ENCODE data around the gene MYBPC3. TPM values are rescaled to one million over a fixed set of nuclear protein-coding genes. Genes with fewer than 3 reads are reported as not detected.
A peak's percentile ranks its signal among the peaks of the same experiment; 100 is the strongest.

Gene MYBPC3
- total RNA-seq, 1 experiment from 2014 or later: not detected

DNA sequence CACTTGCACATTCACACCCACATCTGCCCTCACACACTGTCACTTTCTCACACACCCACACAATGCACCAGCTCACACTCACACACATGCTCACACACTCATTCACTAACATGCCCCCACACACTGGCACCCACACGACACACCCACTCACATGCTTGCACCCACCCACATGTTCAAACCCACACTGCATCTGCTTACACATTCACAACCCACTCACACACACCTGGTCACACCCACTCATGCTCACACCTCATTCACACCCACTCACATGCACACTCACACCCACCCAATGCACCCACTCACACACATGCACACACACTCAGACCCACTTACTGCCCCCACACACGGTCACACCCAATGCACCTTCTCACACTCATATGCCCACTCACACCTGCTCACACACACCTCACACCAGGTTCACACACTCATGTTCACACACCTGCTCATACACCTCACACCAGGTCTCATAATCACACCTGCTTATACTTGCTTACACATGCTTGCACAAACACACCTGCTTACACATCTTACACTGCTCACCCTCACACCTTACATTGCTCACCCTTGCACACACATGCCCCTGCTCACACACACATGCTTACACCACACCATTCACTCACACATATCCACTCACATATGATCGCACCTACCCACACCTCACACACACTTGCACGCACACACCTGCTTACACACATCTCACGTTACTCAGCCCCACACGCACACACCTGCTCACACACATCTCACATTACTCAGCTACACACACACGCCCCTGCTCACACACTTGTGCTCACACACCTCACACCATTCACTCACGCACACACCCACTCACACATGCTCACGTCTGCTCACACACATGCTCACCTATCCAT is 3.9 kb upstream of the MYBPC3 start:
- Histone ChIP-seq H3K27me3 (ENCODE audit: control insufficient read depth, insufficient read depth, low read length) (no peaks in the 10 kb centered on the region), H3K36me3 (replicated peaks; ENCODE audit: control insufficient read depth, insufficient read depth, low read length) (no peaks in the 10 kb centered on the region; the same call in 1 of the 2 replicates), H3K4me3 (ENCODE audit: insufficient read depth, low read depth, low read length) (no peak overlapping the region)
- no peak for DNase-seq

- no peaks in the 10 kb centered on the region for H3K27me3 ChIP-seq (ENCODE audit: control insufficient read depth, insufficient read depth, low read length)
- H3K36me3 ChIP-seq (replicated peaks; ENCODE audit: control insufficient read depth, insufficient read depth, low read length): no peaks in the 10 kb centered on the region; the same call in 1 of the 2 replicates
- peak overlapping the region; percentile 32 for H3K4me3 ChIP-seq (ENCODE audit: insufficient read depth, low read depth, low read length)
- peak; percentile 95 for DNase-seq
These were observed 3.0 kb upstream of the MYBPC3 start for GRCh38 chr11:47355283-47356128.

DNA sequence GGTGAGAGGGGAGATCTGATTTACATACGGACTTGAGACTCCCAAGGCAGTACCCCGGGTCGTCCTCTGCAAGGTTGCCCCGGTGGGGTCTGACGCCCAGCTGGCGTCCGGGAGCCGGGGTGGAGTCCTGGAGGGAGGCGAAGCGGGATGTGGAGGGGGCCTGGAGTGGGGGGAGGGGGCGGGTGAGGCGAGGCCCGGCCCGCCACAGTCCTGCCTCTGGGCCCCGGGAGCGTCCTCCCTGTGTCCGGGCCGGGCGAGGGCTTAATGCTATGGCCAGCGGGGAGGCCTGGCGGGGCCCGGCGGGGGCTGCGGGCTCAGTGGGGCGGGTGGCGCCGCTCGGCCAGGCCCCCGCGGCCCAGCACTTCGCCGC is 2.4 kb upstream of the MYBPC3 start:
- DNase-seq: peak; percentile 94
- no peaks in the 10 kb centered on the region; the same call in 1 of the 2 replicates for H3K36me3 ChIP-seq (replicated peaks; ENCODE audit: control insufficient read depth, insufficient read depth, low read length)
- H3K4me3 ChIP-seq (ENCODE audit: insufficient read depth, low read depth, low read length): peak overlapping the region; percentile 32
- H3K27me3 ChIP-seq (ENCODE audit: control insufficient read depth, insufficient read depth, low read length): no peaks in the 10 kb centered on the region

DNA sequence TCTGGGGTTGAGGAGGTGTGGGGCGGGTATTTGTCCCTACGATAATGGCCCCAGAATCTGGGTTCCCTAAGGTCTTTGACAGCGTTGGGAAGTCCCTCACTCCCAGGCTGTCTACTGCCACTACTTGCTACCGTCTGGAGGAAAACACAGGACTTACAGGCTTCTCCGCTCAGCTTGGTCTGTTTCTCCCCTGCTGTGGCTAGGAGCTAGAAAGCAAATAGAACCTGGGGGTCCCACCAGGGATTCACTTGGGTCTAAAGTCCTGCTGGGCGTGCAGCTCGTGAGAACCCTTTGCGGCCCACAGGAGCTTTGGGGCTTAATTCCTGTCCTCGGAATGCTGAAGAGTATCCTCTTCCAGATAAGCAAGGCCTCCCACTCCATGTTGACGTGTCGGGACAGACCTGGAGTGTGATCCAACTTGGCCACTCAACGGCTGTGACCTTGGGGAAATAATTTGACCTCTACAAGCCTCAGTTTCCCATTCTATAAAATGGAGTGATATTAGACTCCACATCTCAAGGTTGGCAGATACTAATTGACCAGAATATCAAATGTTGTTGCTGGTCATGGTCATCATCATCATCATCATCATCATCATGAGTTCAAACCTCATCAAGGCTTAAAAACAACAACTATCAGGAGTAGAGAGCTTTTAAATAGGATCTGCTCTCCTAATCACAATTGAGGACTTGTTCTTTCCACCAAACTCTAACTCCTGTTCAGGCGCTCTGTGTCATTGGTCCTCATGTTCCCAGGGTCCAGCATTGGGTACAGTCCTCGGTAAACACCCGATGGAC is 1.7 kb upstream of the MYBPC3 start:
- no peaks in the 10 kb centered on the region; the same call in 1 of the 2 replicates for H3K36me3 ChIP-seq (replicated peaks; ENCODE audit: control insufficient read depth, insufficient read depth, low read length)
- DNase-seq: no peak
- H3K4me3 ChIP-seq (ENCODE audit: insufficient read depth, low read depth, low read length): no peak overlapping the region
- no peaks in the 10 kb centered on the region for H3K27me3 ChIP-seq (ENCODE audit: control insufficient read depth, insufficient read depth, low read length)

DNA sequence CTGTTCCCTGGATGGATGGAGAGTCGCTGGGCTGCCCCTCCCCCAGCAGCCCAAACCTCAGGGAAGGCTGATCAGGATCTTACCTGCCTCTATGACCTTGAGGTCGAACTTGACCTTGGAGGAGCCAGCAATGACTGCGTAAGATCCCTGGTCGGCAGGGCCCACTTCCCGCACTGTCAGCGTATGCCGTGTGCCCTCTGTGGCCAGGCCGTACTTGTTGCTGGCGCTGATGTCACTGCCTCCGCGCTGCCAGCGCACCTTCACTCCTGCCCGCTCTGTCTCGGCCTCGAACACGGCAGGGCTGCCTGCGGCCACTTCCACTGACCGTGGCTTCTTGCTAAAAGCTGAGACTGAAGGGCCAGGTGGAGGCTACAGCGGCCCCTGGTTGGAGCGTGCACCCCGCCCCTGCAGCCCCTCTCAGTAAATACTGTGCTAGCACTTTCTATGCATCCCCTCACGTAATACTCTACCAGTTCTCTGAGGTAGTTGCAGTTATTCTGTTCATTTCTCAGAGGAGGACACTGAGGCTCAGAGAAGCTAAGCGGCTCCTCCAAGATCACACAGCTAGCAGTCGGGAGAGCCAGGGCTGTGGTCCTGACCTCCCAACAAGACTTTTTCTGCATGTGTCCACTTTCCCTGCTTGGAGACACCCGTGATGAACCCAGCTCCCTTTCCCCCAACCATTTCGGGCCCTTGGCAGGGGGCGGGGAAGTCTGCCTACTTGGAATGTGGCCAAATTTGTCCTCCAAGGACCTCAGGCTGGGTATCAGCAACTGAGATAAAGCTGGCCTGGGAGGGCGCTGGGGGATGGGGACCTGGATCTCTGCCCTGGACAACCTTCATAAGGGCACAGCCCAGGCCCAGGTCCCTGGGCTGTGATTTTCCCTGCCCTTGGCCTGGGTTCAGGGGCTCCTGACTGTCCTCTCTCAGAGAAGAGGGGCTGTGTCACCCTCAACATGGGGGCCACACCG is 1.1 kb downstream of the MYBPC3 start:
- DNase-seq: no peak
- no peaks in the 10 kb centered on the region for H3K27me3 ChIP-seq (ENCODE audit: control insufficient read depth, insufficient read depth, low read length)
- H3K4me3 ChIP-seq (ENCODE audit: insufficient read depth, low read depth, low read length): no peak overlapping the region

DNA sequence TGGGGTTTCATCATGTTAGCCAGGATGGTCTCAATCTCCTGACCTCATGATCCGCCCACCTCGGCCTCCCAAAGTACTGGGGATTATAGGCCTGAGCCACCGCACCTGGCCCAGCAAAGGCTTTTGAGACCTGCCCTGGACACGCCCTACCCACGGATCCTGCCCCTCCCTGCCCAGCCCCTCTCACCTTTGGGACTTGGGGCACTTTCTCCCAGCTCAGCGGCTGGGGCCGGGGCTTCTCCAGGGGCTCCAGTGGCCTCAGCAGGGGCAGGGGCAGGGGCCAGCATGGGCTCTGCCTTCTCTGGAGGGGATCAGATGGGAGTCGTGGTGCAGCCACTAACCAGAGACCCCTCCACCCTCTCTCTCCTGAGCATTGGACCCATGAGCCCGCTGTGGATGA is 2.2 kb downstream of the MYBPC3 start:
- Histone ChIP-seq H3K36me3 (replicated peaks; ENCODE audit: control insufficient read depth, insufficient read depth, low read length) (no peaks in the 10 kb centered on the region), H3K4me3 (ENCODE audit: insufficient read depth, low read depth, low read length) (no peak overlapping the region), H3K27me3 (ENCODE audit: control insufficient read depth, insufficient read depth, low read length) (no peaks in the 10 kb centered on the region)
- no peak for DNase-seq

More for the DNA sequence above, 1.1 kb downstream of the MYBPC3 start:
- no peaks in the 10 kb centered on the region; the same call in 1 of the 2 replicates for H3K36me3 ChIP-seq (replicated peaks; ENCODE audit: control insufficient read depth, insufficient read depth, low read length)

DNA sequence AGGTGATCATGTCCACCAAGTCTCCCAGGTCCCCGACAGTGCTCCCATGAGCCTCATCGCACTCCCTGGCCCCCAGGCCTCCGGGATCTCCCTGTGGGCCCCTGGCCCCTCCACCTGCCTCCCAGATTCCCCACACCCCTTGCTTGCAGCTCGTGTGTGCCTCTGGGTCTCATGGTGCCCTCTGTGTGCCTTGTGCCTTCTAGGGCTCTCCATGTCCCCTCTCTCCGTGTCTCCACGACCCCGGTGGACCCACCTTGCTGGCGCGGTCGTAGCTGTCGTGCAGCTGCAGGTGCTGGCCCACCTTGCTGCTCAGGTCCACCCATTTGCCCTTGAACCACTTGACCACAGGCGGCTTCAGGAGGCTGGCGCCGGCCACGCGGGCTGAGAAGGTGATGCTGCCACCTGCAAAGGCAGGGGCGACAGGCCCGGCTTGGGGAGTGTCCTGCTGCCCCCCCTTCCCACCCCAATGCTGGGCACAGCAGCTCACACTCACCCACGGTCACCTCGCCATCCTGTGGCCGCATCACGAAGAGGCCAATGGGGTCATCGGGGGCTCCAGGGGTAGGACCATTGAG is 2.9 kb downstream of the MYBPC3 start:
- Histone ChIP-seq H3K27me3 (ENCODE audit: control insufficient read depth, insufficient read depth, low read length) (no peaks in the 10 kb centered on the region), H3K36me3 (replicated peaks; ENCODE audit: control insufficient read depth, insufficient read depth, low read length) (no peaks in the 10 kb centered on the region), H3K4me3 (ENCODE audit: insufficient read depth, low read depth, low read length) (no peak overlapping the region)
- no peak for DNase-seq

GRCh38 chr11:47348859-47349258 is 3.6 kb downstream of the MYBPC3 start:
- Histone ChIP-seq H3K36me3 (replicated peaks; ENCODE audit: control insufficient read depth, insufficient read depth, low read length) (no peaks in the 10 kb centered on the region), H3K4me3 (ENCODE audit: insufficient read depth, low read depth, low read length) (no peak overlapping the region), H3K27me3 (ENCODE audit: control insufficient read depth, insufficient read depth, low read length) (no peaks in the 10 kb centered on the region)
- peak; percentile 79 for DNase-seq

- Histone ChIP-seq H3K27me3 (ENCODE audit: control insufficient read depth, insufficient read depth, low read length) (no peaks in the 10 kb centered on the region), H3K36me3 (replicated peaks; ENCODE audit: control insufficient read depth, insufficient read depth, low read length) (no peaks in the 10 kb centered on the region), H3K4me3 (ENCODE audit: insufficient read depth, low read depth, low read length) (no peak overlapping the region)
- DNase-seq: no peak
These were observed 4.2 kb downstream of the MYBPC3 start for GRCh38 chr11:47348131-47348802.

DNA sequence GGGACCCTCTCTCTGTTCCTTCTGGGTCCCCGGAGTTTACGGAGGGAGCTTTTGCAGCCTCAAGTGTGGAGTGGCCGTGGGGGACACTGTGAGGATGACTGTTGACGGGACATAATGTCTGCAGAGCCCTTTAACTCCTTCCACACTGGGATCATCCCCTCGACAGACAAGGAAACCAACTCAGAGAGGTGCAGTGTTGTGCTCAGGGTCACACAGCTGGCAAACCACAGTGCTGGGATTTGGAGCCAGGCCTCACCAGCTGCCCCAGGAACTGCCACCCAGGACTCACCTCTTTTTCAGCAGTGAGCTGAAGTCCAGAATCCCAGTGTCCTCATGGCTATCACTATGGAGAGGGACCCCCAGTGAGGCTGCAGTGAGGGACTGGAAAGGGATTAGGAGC is 5.4 kb downstream of the MYBPC3 start:
- H3K36me3 ChIP-seq (replicated peaks; ENCODE audit: control insufficient read depth, insufficient read depth, low read length): no peaks in the 10 kb centered on the region
- no peaks in the 10 kb centered on the region for H3K27me3 ChIP-seq (ENCODE audit: control insufficient read depth, insufficient read depth, low read length)
- H3K4me3 ChIP-seq (ENCODE audit: insufficient read depth, low read depth, low read length): no peak overlapping the region
- DNase-seq: no peak

DNA sequence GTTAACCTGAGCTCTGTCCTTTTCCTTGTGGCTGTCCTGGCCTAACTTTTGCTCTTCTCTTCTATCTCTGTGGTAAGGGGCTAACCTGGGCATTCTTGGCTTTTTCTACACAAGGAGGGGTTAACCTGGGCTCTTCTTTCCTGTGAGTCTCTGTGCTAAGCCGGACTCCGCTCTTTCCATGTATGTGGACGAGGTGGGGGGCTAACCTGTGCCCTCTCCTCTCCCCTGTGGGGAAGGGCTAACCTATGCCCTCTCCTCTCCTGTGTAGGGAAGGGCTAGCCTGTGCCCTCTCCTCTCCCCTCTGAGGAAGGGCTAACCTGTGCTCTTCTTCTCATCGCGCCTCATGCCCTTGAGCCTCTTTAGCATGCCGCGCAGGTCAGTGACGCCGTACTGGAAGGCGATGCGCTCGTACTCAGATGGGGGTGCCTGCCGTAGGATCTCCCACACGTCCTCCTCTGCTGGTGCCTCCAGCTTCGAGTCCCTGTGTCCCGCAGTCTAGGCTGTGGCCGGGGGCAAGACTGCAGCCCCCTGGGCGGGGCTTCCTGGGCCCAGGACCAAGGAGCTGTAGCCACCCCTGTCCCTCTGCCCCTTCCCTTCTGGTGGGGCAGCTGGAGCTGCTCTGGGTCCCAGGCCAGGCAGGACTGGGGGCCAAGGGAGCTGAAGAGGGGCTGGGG is 6.5 kb downstream of the MYBPC3 start:
- Histone ChIP-seq H3K27me3 (ENCODE audit: control insufficient read depth, insufficient read depth, low read length) (no peaks in the 10 kb centered on the region), H3K36me3 (replicated peaks; ENCODE audit: control insufficient read depth, insufficient read depth, low read length) (no peaks in the 10 kb centered on the region), H3K4me3 (ENCODE audit: insufficient read depth, low read depth, low read length) (no peak overlapping the region)
- no peak for DNase-seq

DNA sequence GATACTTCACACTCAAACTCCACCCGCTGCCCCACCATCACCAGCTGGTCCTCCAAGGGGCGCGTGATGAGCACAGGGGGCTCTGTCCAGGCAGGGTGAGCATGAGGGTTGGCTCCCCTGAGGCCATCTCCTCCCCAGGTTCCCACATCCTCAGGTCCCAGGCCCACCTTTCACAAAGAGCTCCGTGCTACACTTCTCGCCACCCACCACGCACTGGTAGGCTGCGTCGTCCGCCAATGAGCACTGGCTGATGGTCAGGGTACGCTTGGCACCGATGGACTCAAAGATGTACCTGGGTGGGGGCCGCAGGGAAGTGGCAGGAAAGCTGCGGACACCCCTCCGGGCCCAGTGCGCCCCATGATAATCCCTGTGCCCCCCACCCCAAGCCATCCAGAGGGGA is 9.6 kb downstream of the MYBPC3 start:
- Histone ChIP-seq H3K4me3 (ENCODE audit: insufficient read depth, low read depth, low read length) (no peak overlapping the region), H3K36me3 (replicated peaks; ENCODE audit: control insufficient read depth, insufficient read depth, low read length) (no peaks in the 10 kb centered on the region), H3K27me3 (ENCODE audit: control insufficient read depth, insufficient read depth, low read length) (no peaks in the 10 kb centered on the region)
- no peak for DNase-seq

All from H7 (cell line).